K562 (cell line): ENCODE measurements around the gene GDF2. TPM values are rescaled to one million over a fixed set of nuclear protein-coding genes. Genes with fewer than 3 reads are reported as not detected.

Experiments
- ATAC-seq: fragments of 200-7000 bp; cut with Tn5 transposase; 3 replicates; pipeline ENCODE4 v1.9.1; 2020; ENCODE audit warnings: moderate library complexity
- BruUV-seq: library from RNA; stranded (reverse); fragments of 400-500 nt; replicated peaks from 2 replicates; lab custom pipeline; 2021; lab: Mats Ljungman, UMichigan
- CTCF ChIA-PET: fragments of 300-600 bp; formaldehyde crosslinking; extraction: SDS; loops from one replicate; lab custom pipeline; 2021; ENCODE audit warnings: low intra/inter-chr PET ratio; lab: Yijun Ruan, JAX
- POLR2A ChIA-PET: fragments of 300-600, 350-650 bp; sonication (Branson Sonifier 250); formaldehyde crosslinking; extraction: SDS; loops from one replicate; lab custom pipeline; 2021; ENCODE audit warnings: antibody characterized with exemption, inconsistent platforms; lab: Yijun Ruan, JAX
- DNase-seq, 4 experiments: peaks; one replicate each; pipeline versions ENCODE4 v3.0.0 to v3.0.0-alpha.2; 2011 to 2018; ENCODE audit warnings: low spot score in 3 of 4, mixed read lengths in 3 of 4; ENCODE audit errors: extremely low read depth in 1 of 4
- FAIRE-seq: peaks from 2 replicates; lab custom pipeline; 2011; peaks lifted over from hg19 to GRCh38; lab: Jason Lieb, UNC
- H2AFZ ChIP-seq: 2 replicates; pipeline ENCODE4 v1.6.0; 2011; ENCODE audit warnings: low read depth, low read length, control low read depth, inconsistent platforms
- H3K27ac ChIP-seq: fragments of 200-600 bp; 3 replicates; pipeline ENCODE4 v1.8.0; 2011; ENCODE audit warnings: low read depth, mild to moderate bottlenecking, control low read depth, inconsistent platforms, low read length, moderate library complexity, mixed read lengths; ENCODE audit errors: extremely low read depth
- H3K27me3 ChIP-seq, 2 experiments: fragments of 300-600 bp in 1 of 2; 2 replicates in 1 of 2; 3 replicates in 1 of 2; pipeline versions ENCODE4 v1.6.0 to v1.8.0; 2011; ENCODE audit warnings: inconsistent platforms in 2 of 2, low read length in 2 of 2, mild to moderate bottlenecking in 1 of 2, mixed read lengths in 1 of 2, moderate library complexity in 1 of 2; ENCODE audit not compliant: control insufficient read depth in 2 of 2, insufficient read depth in 2 of 2
- H3K36me3 ChIP-seq: fragments of 300-600 bp; 3 replicates; pipeline ENCODE4 v1.8.0; 2011; ENCODE audit warnings: mild to moderate bottlenecking, low read length, inconsistent platforms; ENCODE audit not compliant: control insufficient read depth, insufficient read depth
- H3K4me1 ChIP-seq, 2 experiments: fragments of 200-600 bp in 1 of 2; replicated peaks in 1 of 2; 2 replicates in 1 of 2; 3 replicates in 1 of 2; pipeline versions ENCODE4 v1.5.1 to v1.8.0; 2011; ENCODE audit warnings: inconsistent platforms in 2 of 2, low read length in 2 of 2, mild to moderate bottlenecking in 1 of 2, mixed read lengths in 1 of 2, moderate library complexity in 1 of 2; ENCODE audit not compliant: control insufficient read depth in 2 of 2, insufficient read depth in 2 of 2
- H3K4me2 ChIP-seq: 2 replicates; pipeline ENCODE4 v1.6.1; 2011; ENCODE audit warnings: low read length, control low read depth, inconsistent platforms, mixed read lengths; ENCODE audit not compliant: insufficient read depth
- H3K4me3 ChIP-seq: fragments of 200-600 bp; sonication (generic), shearing (Covaris generic); 2 replicates; pipeline ENCODE4 v1.5.1; 2016; ENCODE audit warnings: control low read depth, inconsistent platforms
- H3K79me2 ChIP-seq: fragments of 200-600 bp; 3 replicates; pipeline ENCODE4 v1.8.0; 2011; ENCODE audit warnings: low read length, inconsistent platforms; ENCODE audit not compliant: control insufficient read depth, insufficient read depth
- H3K9ac ChIP-seq, 2 experiments: 2 replicates each; pipeline versions ENCODE4 v1.6.0 to v1.6.1; 2011; ENCODE audit warnings: low read depth in 2 of 2, low read length in 2 of 2, control low read depth in 1 of 2, inconsistent platforms in 1 of 2, mild to moderate bottlenecking in 1 of 2, mixed read lengths in 1 of 2; ENCODE audit not compliant: insufficient read depth in 1 of 2
- H3K9me1 ChIP-seq: one replicate; pipeline ENCODE4 v1.6.0; 2011; ENCODE audit warnings: inconsistent platforms, mild to moderate bottlenecking, low read length, moderate library complexity; ENCODE audit not compliant: control insufficient read depth, insufficient read depth
- H3K9me3 ChIP-seq: replicated peaks from 2 replicates; pipeline ENCODE4 v1.5.1; 2011; ENCODE audit warnings: low read depth, low read length, inconsistent platforms; ENCODE audit not compliant: control insufficient read depth, insufficient read depth
- H4K20me1 ChIP-seq: replicated peaks from 2 replicates; pipeline ENCODE4 v1.6.1; 2011; ENCODE audit warnings: low read length, inconsistent platforms, mixed read lengths; ENCODE audit not compliant: control insufficient read depth, insufficient read depth
- ASH1L ChIP-seq: fragments of 450-650 bp; IDR thresholded peaks from 2 replicates; pipeline ENCODE4 v1.6.1; 2018; ENCODE audit warnings: borderline replicate concordance, mild to moderate bottlenecking, low read depth; ENCODE audit not compliant: partially characterized antibody
- BRD4 ChIP-seq: fragments of 200-600 bp; sonication (generic); IDR thresholded peaks from 2 replicates; pipeline ENCODE4 v1.6.1; 2017; ENCODE audit warnings: inconsistent platforms
- CAMTA2 ChIP-seq: fragments of 250-450 bp; sonication (Bioruptor Pico); conservative IDR thresholded peaks from 2 replicates; pipeline ENCODE4 v1.5.1; 2022
- GTF2B ChIP-seq: IDR thresholded peaks from 2 replicates; pipeline ENCODE4 v1.6.1; 2011; ENCODE audit not compliant: insufficient read length; ENCODE audit errors: extremely low read depth
- KLF6 ChIP-seq: fragments of 250-450 bp; sonication (Bioruptor Pico); IDR thresholded peaks from 2 replicates; pipeline ENCODE4 v1.4.0; 2020; ENCODE audit warnings: mild to moderate bottlenecking, moderate library complexity, borderline replicate concordance
- NEUROD1 ChIP-seq: fragments of 150-350 bp; IDR thresholded peaks from 2 replicates; pipeline ENCODE4 v1.6.1; 2014; ENCODE audit warnings: borderline replicate concordance, low read length, low read depth; ENCODE audit not compliant: partially characterized antibody
- NFXL1 ChIP-seq: fragments of 450-650 bp; formaldehyde crosslinking; IDR thresholded peaks from 2 replicates; pipeline ENCODE4 v1.4.0; 2021; ENCODE audit warnings: mild to moderate bottlenecking
- POLR3A ChIP-seq: IDR thresholded peaks from 2 replicates; pipeline ENCODE4 v1.6.1; 2011; ENCODE audit warnings: borderline replicate concordance, mild to moderate bottlenecking, moderate library complexity; ENCODE audit not compliant: insufficient read length, insufficient read depth; ENCODE audit errors: extremely low read depth
- RAD21 ChIP-seq, 2 experiments: fragments of 250-450 bp in 1 of 2; fragments of 450-650 bp in 1 of 2; sonication (Bioruptor Pico) in 1 of 2; formaldehyde crosslinking in 1 of 2; IDR thresholded peaks in 1 of 2; conservative IDR thresholded peaks in 1 of 2; 2 replicates each; pipeline versions ENCODE4 v1.4.0 to v1.8.0; 2020 to 2022; ENCODE audit warnings: mild to moderate bottlenecking in 2 of 2, moderate library complexity in 1 of 2
- SMAD4 ChIP-seq: fragments of 250-450 bp; sonication (Bioruptor Pico); conservative IDR thresholded peaks from 2 replicates; pipeline ENCODE4 v1.8.0; 2021; ENCODE audit warnings: inconsistent platforms, mild to moderate bottlenecking, moderate library complexity
- TAF7 ChIP-seq: fragments of 450-650 bp; IDR thresholded peaks from 2 replicates; pipeline ENCODE4 v1.6.1; 2016; ENCODE audit warnings: missing genetic modification characterization, missing compliant biosample characterization
- TCF7 ChIP-seq: sonication (generic); IDR thresholded peaks from 2 replicates; pipeline ENCODE4 v1.6.1; 2016; ENCODE audit warnings: antibody characterized with exemption, borderline replicate concordance
- ZNF408 ChIP-seq: fragments of 250-450 bp; sonication (Bioruptor Pico); IDR thresholded peaks from 2 replicates; pipeline ENCODE4 v1.4.0; 2020; ENCODE audit warnings: low read depth, mild to moderate bottlenecking, moderate library complexity
- ZNF766 ChIP-seq: fragments of 200-800 bp; sonication (Bioruptor generic); conservative IDR thresholded peaks from 2 replicates; pipeline ENCODE4 v1.6.1; 2016; ENCODE audit warnings: missing genetic modification characterization, missing compliant biosample characterization
- WGBS: fragments of 100-300 bp; shearing (Covaris generic); methylation state at CpG from one replicate; pipeline ENCODE4 v1.1.6; 2016; ENCODE audit warnings: low coverage, mixed read lengths; ENCODE audit not compliant: insufficient coverage; ENCODE audit errors: missing lambda C conversion rate; 5-methylcytosine and 5-hydroxymethylcytosine counted together
- in situ Hi-C: fragments of 300-500 bp; cut with MboI; formaldehyde crosslinking; loops from 4 replicates; pipeline ENCODE4 v1.15.0; 2018; ENCODE audit warnings: inconsistent platforms, mixed read lengths
- intact Hi-C: fragments of 100-400 bp; cut with micrococcal nuclease; formaldehyde crosslinking; loops from 2 replicates; pipeline ENCODE4 v1.14.2; 2022
- polyA plus RNA-seq, 8 experiments: library from polyadenylated mRNA; depleted of rRNA in 4 of 8; stranded (reverse) in 5 of 8; unstranded in 3 of 8; fragments of >200 nt; fragmentation: Nextera tagmentation in 2 of 8; fragmentation: Illumina TruSeq in 1 of 8; extraction: Ambion mirVana in 2 of 8; extraction: Trizol in 1 of 8; gene quantifications; 2 replicates each; pipeline versions ENCODE4 v1.2.1 to v1.2.3, GENCODE V29; 2011 to 2014; ENCODE audit warnings: inconsistent platforms in 1 of 8, missing spikeins in 1 of 8
- total RNA-seq, 7 experiments: library from RNA; depleted of rRNA in 6 of 7; stranded (reverse); fragments of >200 nt in 6 of 7; fragmentation: Illumina TruSeq in 2 of 7; extraction: Trizol in 2 of 7; gene quantifications; 2 replicates each; pipeline versions ENCODE4 v1.2.1 to v1.2.3, GENCODE V29; 2011 to 2021; ENCODE audit warnings: low replicate concordance in 1 of 7

The GDF2 gene
- total and polyA plus RNA-seq, 9 of the 15 experiments (the other 6 are each of a cell fraction or from before 2014, with no cell fraction given) = 0.08 to 0.58 (median 0.27) TPM; not detected in 2

GRCh38 chr10:47294501-47294900, 27.8 kb upstream of the GDF2 start:
- TF ChIP-seq GTF2B = no peak
- no peak for TF ChIP-seq CAMTA2 (CRISPR knock-in tag)
- no peak for TF ChIP-seq ZNF408 (CRISPR knock-in tag)
- TF ChIP-seq NEUROD1 = no peak
- TF ChIP-seq TCF7 = no peak
- TF ChIP-seq KLF6 (CRISPR knock-in tag) = no peak
- TF ChIP-seq ZNF766 (CRISPR knock-in tag) = no peak
- no peak for TF ChIP-seq NFXL1 (CRISPR knock-in tag)
- no peak for TF ChIP-seq ASH1L
- no peak for TF ChIP-seq RAD21 (CRISPR knock-in tag; conservative IDR thresholded peaks at IDR 0.05 in 1 of 2, IDR thresholded peaks at IDR 0.05 in 1 of 2)
- no peak for TF ChIP-seq BRD4
- TF ChIP-seq SMAD4 = no peak
- no peak for TF ChIP-seq TAF7 (tag)
- TF ChIP-seq POLR3A = no peak
- CTCF ChIA-PET = no interaction called here

More at GRCh38 chr10:47294501-47294900, 27.8 kb upstream of the GDF2 start:
- H3K36me3 ChIP-seq = no peaks in the 10 kb centered on the region
- in situ Hi-C loops = no loop called here
- H3K27ac ChIP-seq = no peak overlapping the region
- H3K9me3 ChIP-seq = no peaks in the 10 kb centered on the region
- no peaks in the 10 kb centered on the region for H3K4me1 ChIP-seq
- no peaks in the 10 kb centered on the region for H3K9me1 ChIP-seq
- FAIRE-seq (no peak), ATAC-seq (no peak), DNase-seq (no peak)
- POLR2A ChIA-PET = interaction anchor here (1.1 kb wide), 1 partner anchor 11 kb away, joined by 3 read pairs; no protein-coding TSS in a partner anchor
- no peak overlapping the region for H3K9ac ChIP-seq
- no TSS peak for BruUV-seq
- H3K4me3 ChIP-seq = no peak overlapping the region
- H3K27me3 ChIP-seq = peaks cover 35 to 61% of the 10 kb centered on the region in 2 experiments
- no peaks in the 10 kb centered on the region for H4K20me1 ChIP-seq
- WGBS = 1% methylated on average over 5 of the region's 5 CpGs
- no peak overlapping the region for H2AFZ ChIP-seq
- intact Hi-C loops = no loop called here
- no peak overlapping the region for H3K4me2 ChIP-seq
- no peaks in the 10 kb centered on the region for H3K79me2 ChIP-seq
